Measurements from ENCODE around the gene NTRK2. TPM values are rescaled to one million over a fixed set of nuclear protein-coding genes. Genes with fewer than 3 reads are reported as not detected.

The NTRK2 gene
- total RNA-seq, 1 experiment from 2014 or later = not detected

DNA sequence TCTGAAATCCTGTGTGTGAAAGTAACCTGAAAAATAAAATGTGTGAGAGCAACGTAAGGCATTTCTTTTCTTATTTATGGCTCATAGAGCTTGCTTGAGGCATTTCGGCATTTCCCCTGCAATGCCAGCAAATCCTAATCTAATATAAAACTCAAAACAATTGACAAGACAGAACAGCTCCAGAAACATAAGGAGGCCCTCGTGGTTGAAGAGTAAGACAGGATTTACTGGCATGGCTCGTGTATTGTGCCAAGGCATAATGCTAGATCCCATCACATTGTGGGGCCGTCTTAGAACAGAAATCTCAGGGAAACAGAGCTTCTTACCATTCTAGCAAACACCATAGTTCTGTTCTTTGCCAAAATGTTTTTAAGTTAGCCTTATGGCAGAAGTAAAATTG, 166.2 kb downstream of the NTRK2 start:
- H3K4me3 ChIP-seq (replicated peaks in 1 of 2; ENCODE audit: low read depth in 1 of 2, low read length in 2 of 2) = no peak overlapping the region
- H4K20me1 ChIP-seq (ENCODE audit: insufficient read depth) = no peaks in the 10 kb centered on the region
- no peaks in the 10 kb centered on the region for H3K9me3 ChIP-seq (ENCODE audit: control insufficient read depth in 1 of 2, insufficient read depth in 1 of 2, low read depth in 1 of 2, low read length in 2 of 2)
- ChIA-PET CTCF (no interaction called here), RAD21 (ENCODE audit: low non-redundant PET in 1 of 2, low total read pairs in 2 of 2, uncharacterized antibody in 2 of 2, unreplicated experiment in 2 of 2) (no interaction called here), POLR2A (no interaction called here)
- no peak overlapping the region for H3K27ac ChIP-seq (ENCODE audit: low read depth, low read length)
- intact Hi-C loops (cut with micrococcal nuclease) = no loop called here
- H3K79me2 ChIP-seq (ENCODE audit: insufficient read depth, low read length) = no peaks in the 10 kb centered on the region
- ATAC-seq = no peak
- no peaks in the 10 kb centered on the region for H3K4me1 ChIP-seq (ENCODE audit: control insufficient read depth in 1 of 2, insufficient read depth in 2 of 2, low read length in 2 of 2)
- no peaks in the 10 kb centered on the region for H3K9me2 ChIP-seq (ENCODE audit: insufficient read depth)
- no peak overlapping the region for H3K4me2 ChIP-seq (ENCODE audit: low read length)
- no peak overlapping the region for H3K9ac ChIP-seq (ENCODE audit: low read length)
- TF ChIP-seq ZFX (IDR thresholded peaks at IDR 0.05) (no peak), CEBPB (IDR thresholded peaks at IDR 0.05; ENCODE audit: low read depth) (no peak), RAD21 (IDR thresholded peaks at IDR 0.05; ENCODE audit: low read depth) (no peak), FOSL1 (IDR thresholded peaks at IDR 0.05; ENCODE audit: low read depth) (no peak), POLR2AphosphoS5 (IDR thresholded peaks at IDR 0.05; ENCODE audit: low read depth, low read length) (no peak), JUND (IDR thresholded peaks at IDR 0.05) (no peak), TCF7L2 (IDR thresholded peaks at IDR 0.05; ENCODE audit: borderline replicate concordance, extremely low read depth, insufficient read depth, insufficient read length) (no peak), EGR1 (IDR thresholded peaks at IDR 0.05; ENCODE audit: low read depth) (no peak), YY1 (IDR thresholded peaks at IDR 0.05; ENCODE audit: extremely low read depth, insufficient replicate concordance, low read depth, low read length) (no peak), ELF1 (IDR thresholded peaks at IDR 0.05; ENCODE audit: borderline replicate concordance, low read depth) (no peak), SIN3A (IDR thresholded peaks at IDR 0.05; ENCODE audit: low read depth) (no peak), SRF (IDR thresholded peaks at IDR 0.05; ENCODE audit: low read depth) (no peak), CTCF (IDR thresholded peaks at IDR 0.05 in 2 of 3, conservative IDR thresholded peaks at IDR 0.05 in 1 of 3; ENCODE audit: borderline replicate concordance in 1 of 3, insufficient read depth in 1 of 3, low read depth in 2 of 3, low read length in 2 of 3) (no peak)
- H2AFZ ChIP-seq (ENCODE audit: low read depth, low read length, poor library complexity, severe bottlenecking) = no peak overlapping the region
- no peaks in the 10 kb centered on the region for H3K36me3 ChIP-seq (ENCODE audit: control insufficient read depth in 1 of 2, insufficient read depth in 2 of 2, low read length in 2 of 2)
- no TSS peak for BruUV-seq (replicated peaks)
- DNase-seq (ENCODE audit: low read depth, low spot score) = no peak
- H3K27me3 ChIP-seq (ENCODE audit: insufficient read depth, low read length) = peaks cover 9% of the 10 kb centered on the region; the same call in 1 of the 2 replicates

Measured in HCT116 (cell line).